Measurements from ENCODE around the gene KLF3.

KLF3 gene

DNA sequence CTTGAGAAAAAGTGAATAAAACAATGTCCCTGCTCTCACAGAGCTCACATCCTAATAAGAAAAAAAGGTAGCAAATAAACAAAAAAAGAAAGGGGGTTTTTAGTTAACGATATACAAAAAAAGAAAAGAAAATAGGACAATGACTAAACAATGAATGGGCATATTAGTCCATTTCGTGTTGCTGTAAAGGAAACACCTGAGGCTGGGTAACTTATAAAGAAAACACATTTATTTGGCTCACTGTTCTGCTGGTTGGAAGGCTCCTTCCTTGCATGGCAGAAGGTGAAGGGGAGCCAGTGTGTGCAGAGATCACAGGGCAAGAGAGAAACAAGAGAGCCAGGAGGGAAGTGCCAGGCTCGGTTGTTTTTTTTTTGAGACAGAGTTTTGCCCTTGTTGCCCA, 4.7 kb upstream of the KLF3 start:
- no peak for DNase-seq

DNA sequence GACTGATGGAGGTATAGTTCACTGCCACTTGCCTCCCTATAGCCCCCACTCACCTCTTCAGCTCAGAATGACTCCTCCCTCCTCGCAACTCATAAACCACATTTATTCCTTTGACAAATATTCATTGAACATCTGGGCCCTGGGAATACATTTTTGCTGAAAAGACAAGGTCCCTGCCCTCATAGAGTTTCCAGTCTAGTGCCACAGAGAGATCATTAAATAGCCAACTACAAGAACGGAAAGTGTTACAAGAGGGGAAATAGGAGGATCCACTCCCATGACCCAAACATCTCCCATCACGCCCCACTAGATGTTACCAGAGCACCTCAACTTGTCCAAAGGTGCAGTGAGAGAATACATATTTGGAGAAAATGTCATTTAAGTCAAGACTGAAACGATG, 3.2 kb upstream of the KLF3 start:
- DNase-seq = no peak

- no peak for DNase-seq
Observed at GRCh38 chr4:38661371-38661770, 2.6 kb upstream of the KLF3 start.

- no peak for DNase-seq
Observed at GRCh38 chr4:38662522-38663089, 1.4 kb upstream of the KLF3 start.

GRCh38 chr4:38663090-38663800, 754 bp upstream of the KLF3 start:
- no peak for DNase-seq

GRCh38 chr4:38664706-38665401, 855 bp downstream of the KLF3 start:
- DNase-seq = no peak

DNA sequence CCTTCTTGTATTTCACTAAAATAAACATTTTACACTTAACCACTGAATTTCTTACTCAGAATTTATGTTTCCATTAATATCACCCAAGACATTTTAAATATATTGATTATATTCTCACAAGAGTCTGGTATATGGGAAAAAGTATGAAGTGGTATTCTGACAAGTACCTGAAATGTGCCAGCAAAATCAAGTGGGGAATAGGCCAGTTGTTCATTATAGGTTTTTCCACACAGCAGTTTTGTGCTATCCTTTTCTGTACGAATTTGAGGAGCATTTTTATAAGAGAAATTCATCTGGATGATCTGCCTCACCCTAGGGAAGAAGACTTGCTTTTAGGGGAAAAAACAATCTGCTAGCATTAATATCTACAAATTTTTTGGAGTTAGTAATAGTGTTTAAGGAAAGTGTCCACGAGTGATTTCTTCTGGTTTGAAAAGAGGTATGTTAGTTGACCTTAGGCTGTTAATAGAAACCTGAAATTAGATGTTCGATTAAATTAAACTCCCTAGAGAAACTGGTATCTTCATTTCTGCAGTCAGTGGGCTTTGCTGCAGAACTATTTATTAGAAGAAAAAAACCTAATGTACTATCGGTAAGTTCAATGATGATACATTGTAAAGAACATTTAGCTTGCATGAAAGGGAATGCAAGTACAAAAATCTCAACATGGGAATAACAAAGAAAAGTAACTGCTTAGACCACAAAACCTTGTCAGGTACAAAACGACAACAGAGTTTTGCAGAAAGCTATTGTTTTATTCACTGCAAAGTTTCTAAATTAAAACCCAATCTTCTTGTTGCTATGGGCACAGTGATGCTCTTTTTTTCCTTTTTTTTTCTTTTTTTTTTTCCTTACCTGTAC, 1.8 kb downstream of the KLF3 start:
- DNase-seq = no peak

GRCh38 chr4:38666766-38667084, 2.7 kb downstream of the KLF3 start:
- DNase-seq = no peak

DNA sequence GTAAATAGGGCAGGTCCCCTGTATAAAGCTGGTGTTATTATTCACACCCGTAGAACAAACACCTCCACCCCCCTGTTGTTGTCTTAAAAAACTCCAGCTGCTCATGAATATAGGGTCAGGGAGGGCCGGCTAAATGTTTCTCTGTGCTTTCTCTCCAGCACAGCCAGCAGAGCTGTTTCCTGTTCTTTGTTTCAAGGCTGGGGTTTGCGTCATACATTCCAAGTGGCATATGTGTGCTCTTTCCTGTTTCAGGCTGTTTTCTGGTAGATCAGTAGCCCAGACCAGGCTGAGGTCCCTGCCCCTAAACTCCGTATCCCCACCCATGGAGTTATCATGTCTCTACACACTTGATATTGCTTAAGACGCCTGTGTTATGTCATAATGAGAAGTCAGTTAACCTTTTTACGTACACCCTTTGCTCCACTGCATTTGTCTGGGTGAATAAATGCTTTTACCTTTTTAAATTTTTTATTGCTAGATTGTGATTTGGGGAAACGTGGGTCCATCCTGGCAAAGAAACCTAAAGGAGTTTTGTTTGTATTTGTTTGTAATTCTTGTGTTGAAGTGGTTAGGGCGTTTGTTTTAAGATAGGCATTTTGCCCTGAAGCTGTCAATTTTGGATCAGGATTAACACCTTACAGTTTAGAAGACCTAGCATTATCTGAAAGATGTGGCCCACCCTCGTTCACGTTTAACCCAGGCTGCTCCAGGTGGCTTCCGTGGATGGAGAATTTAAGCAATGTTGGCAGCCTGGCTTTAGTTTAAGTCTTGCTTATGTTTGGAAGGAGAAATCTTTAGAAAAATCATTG, 3.3 kb downstream of the KLF3 start:
- DNase-seq = peak; percentile 63

- DNase-seq = no peak
Observed at GRCh38 chr4:38668203-38668971, 4.4 kb downstream of the KLF3 start.

GRCh38 chr4:38669208-38669607, 5.2 kb downstream of the KLF3 start:
- DNase-seq = no peak

DNA sequence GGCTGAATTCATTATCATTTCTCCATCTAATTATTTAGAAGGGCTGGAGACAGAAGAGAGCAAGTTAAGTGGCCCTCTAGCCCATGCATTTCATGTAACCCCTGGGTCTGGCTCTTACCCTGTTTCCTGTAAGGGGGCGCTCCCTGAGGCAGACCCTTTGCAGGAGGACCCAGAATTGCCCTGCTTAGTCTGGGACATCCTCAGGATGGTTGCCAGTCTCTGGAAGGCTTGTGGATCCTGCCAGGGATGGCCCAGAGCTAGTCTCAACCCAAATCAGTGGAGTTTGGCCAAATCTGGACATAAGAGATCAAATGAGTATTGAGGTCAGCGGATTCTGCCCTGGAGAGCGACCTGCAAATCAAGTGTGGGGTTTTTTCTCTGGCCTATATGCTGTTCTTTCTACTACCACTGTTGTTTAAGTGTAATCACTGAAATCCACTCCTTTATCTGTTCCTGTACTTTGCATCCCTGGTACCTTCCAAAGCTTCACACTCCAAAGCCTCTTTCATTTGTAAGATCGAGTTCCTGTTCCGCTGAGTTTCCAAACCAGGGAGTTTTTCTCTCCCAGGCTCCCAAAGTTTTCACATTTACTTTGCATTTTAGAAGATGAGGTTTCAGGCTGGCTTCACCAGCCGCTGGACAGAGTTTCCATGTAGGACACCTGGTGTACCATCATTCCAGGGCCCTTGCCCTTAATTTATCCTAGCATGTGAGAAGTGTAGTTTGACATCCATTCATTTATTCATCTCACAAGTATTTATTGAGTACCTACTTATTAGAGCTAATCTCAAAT, 6.3 kb downstream of the KLF3 start:
- no peak for DNase-seq

GRCh38 chr4:38670939-38671591, 7.1 kb downstream of the KLF3 start:
- no peak for DNase-seq

GRCh38 chr4:38671592-38671940, 7.6 kb downstream of the KLF3 start:
- DNase-seq = no peak

DNA sequence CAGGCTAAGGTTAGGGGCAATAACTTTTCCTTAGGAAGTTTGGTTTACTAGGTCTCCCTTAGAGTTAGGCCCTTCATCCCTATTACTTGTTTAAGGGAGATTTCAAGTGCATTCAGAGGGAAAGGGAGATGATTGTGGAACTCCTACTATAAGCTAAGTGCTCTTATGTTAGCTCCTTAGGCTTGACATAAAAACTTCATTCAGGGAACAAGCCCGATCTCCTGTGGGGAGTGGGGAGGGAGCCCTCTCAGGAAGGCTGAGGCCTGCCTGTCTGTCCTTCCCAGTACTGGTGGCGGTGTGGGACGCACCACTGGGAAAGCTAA, 8.0 kb downstream of the KLF3 start:
- DNase-seq = no peak

GRCh38 chr4:38672397-38673129, 8.6 kb downstream of the KLF3 start:
- no peak for DNase-seq

DNA sequence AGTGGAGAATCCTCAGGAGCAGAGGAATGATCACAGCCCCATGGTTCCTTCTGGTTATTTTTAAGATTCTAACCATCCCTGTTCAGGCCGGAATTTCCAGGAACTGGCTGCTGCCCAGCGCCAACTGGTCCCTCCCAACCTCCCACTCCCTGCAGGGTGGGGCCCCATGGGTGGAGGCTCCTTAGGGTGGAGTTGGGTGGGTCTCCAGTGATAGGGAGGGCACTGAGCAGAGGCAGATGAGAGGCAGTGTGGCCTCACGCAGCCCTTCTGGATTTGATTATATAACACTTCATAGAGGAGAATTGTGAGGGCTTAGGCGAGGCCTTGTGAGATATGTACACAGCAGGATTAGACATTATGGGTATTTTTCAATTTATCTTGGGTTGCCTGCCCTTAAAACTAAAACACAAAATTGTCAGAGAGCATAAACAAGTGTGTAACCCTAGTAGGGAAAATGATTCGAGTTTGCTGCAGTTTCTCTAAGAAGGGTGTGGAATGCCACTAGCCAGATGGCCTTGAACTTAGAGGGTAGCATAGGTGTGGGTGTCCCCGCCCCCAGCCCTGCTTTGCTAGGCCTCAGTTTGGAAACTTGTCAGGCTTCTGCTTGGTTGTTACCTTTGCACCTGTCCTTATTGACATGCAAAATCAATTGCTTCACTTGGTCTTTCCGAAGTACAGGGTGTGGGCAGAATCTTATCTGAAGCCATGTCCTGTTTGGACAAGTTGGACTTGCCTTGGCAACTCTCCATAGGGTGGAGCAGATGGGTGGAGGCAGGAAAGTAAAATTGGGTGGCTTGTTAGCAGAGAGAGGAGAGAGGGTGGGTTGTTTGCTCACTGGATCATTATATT, 9.4 kb downstream of the KLF3 start:
- no peak for DNase-seq

DNA sequence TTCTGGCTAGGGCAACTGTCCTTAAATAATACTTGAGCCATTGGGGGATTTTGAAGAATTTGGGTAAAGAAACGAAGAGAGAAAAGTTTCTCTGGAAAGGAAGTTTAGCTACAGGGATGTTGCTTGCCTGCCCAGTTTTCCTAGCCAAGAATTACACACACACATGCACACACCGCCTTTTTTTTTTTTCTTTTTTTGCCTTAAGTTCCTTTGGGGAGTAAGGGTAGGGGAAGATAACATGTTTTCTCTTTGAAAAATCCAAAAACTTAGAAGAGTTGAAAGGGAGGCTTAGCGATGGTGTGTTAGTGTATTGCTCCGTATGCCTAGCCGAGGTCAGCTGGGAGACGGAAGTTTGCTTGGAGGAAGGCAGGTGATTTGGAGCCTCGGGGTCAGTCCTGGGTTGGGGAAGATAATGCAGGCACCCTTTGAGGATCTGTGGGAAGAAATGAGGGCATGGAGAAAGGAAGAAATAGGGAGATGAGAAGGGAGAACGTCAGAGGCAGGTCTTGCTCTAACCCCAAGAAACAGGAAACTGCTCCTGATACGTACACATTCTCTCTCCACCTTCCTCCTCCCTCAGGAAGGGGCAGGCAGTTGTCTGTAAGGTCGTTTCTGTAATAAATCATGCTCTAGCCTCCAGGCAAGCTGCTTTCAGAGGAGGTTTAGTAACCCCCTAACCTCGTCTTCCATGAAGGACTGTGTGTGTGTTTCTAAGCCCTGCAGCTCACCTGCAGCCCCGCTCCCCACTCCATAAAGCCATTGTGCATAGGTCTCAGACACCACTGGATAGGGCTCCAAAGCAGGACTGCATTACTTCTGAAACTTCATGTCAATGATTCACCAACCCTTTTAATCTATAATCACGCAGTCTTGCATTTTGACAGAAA, 10.5 kb downstream of the KLF3 start:
- no peak for DNase-seq

Measured in NCI-H1417 treated with DMSO at 0.1 percent for 48 hours (cell line).